Endothelial cell of umbilical vein (primary cell): ENCODE measurements around the gene ZCWPW2. TPM values are rescaled to one million over a fixed set of nuclear protein-coding genes. Genes with fewer than 3 reads are reported as not detected.

Experiments used
- BruUV-seq: library from RNA; stranded (reverse); fragments of 400-500 nt; replicated peaks from 2 replicates; lab custom pipeline; 2021; lab: Mats Ljungman, UMichigan
- CTCF ChIA-PET: fragments of 300-600, 350-600 bp; sonication (Branson Sonifier 250); formaldehyde crosslinking; loops from one replicate; lab custom pipeline; 2021; ENCODE audit warnings: antibody characterized with exemption, inconsistent platforms; lab: Charles Lee
- POLR2A ChIA-PET: fragments of 300-600, 350-600 bp; sonication (Branson Sonifier 250); formaldehyde crosslinking; loops from one replicate; lab custom pipeline; 2021; ENCODE audit warnings: antibody characterized with exemption, inconsistent platforms; lab: Charles Lee
- DNase-seq: peaks from one replicate; pipeline ENCODE4 v3.0.0-alpha.2; 2011; ENCODE audit warnings: low read depth, low spot score
- FAIRE-seq: peaks from 2 replicates; lab custom pipeline; 2011; peaks lifted over from hg19 to GRCh38; lab: Jason Lieb, UNC
- H2AFZ ChIP-seq: 2 replicates; pipeline ENCODE4 v1.6.0; 2012; ENCODE audit warnings: low read depth, low read length, control low read depth, inconsistent platforms
- H3K27ac ChIP-seq: 2 replicates; pipeline ENCODE4 v1.5.1; 2011; ENCODE audit warnings: low read depth, mild to moderate bottlenecking, control low read depth, low read length, moderate library complexity; ENCODE audit not compliant: insufficient read depth
- H3K27me3 ChIP-seq, 2 experiments: 2 replicates each; pipeline versions ENCODE4 v1.6.0 to v1.6.1; 2011; ENCODE audit warnings: low read length in 2 of 2, mixed read lengths in 1 of 2; ENCODE audit not compliant: control insufficient read depth in 2 of 2, insufficient read depth in 2 of 2
- H3K36me3 ChIP-seq, 2 experiments: 2 replicates in 1 of 2; 3 replicates in 1 of 2; pipeline ENCODE4 v1.5.1; 2011; ENCODE audit warnings: low read length in 2 of 2, mild to moderate bottlenecking in 1 of 2, moderate library complexity in 1 of 2; ENCODE audit not compliant: control insufficient read depth in 2 of 2, insufficient read depth in 2 of 2; ENCODE audit errors: extremely low read depth in 1 of 2
- H3K4me1 ChIP-seq: 3 replicates; pipeline ENCODE4 v1.5.1; 2011; ENCODE audit warnings: mild to moderate bottlenecking, low read length; ENCODE audit not compliant: control insufficient read depth, insufficient read depth; ENCODE audit errors: extremely low read depth
- H3K4me2 ChIP-seq: 2 replicates; pipeline ENCODE4 v1.6.1; 2011; ENCODE audit warnings: low read length, control low read depth, mixed read lengths; ENCODE audit not compliant: insufficient read depth
- H3K4me3 ChIP-seq, 3 experiments: fragments of 200-600 bp in 1 of 3; sonication (generic), shearing (Covaris generic) in 1 of 3; replicated peaks in 1 of 3; 2 replicates each; pipeline ENCODE4 v1.5.1; 2011 to 2016; ENCODE audit warnings: control low read depth in 3 of 3, low read length in 3 of 3, mild to moderate bottlenecking in 2 of 3, inconsistent platforms in 1 of 3, low read depth in 1 of 3, moderate library complexity in 1 of 3; ENCODE audit not compliant: insufficient read depth in 1 of 3
- H3K79me2 ChIP-seq: 2 replicates; pipeline ENCODE4 v1.6.0; 2012; ENCODE audit warnings: low read length, inconsistent platforms; ENCODE audit not compliant: control insufficient read depth, insufficient read depth
- H3K9ac ChIP-seq: replicated peaks from 2 replicates; pipeline ENCODE3; 2011; ENCODE audit warnings: low read length, control low read depth; ENCODE audit not compliant: insufficient read depth; ENCODE audit errors: extremely low read depth
- H3K9me1 ChIP-seq: replicated peaks from 3 replicates; pipeline ENCODE4 v1.6.0; 2011; ENCODE audit warnings: mild to moderate bottlenecking, low read length; ENCODE audit not compliant: control insufficient read depth, insufficient read depth; ENCODE audit errors: extremely low read depth
- H3K9me3 ChIP-seq: replicated peaks from 2 replicates; pipeline ENCODE4 v1.5.1; 2012; ENCODE audit warnings: low read length, inconsistent platforms; ENCODE audit not compliant: control insufficient read depth, insufficient read depth
- H4K20me1 ChIP-seq: replicated peaks from 2 replicates; pipeline ENCODE3; 2011; ENCODE audit warnings: mild to moderate bottlenecking, low read length; ENCODE audit not compliant: control insufficient read depth, insufficient read depth; ENCODE audit errors: extremely low read depth
- CTCF ChIP-seq, 2 donors: IDR thresholded peaks; 1 replicate in 1 of 2; 2 replicates in 1 of 2; pipeline ENCODE4 v1.5.1; 2011; ENCODE audit warnings: low read length in 2 of 2, mild to moderate bottlenecking in 2 of 2, moderate library complexity in 2 of 2, control low read depth in 1 of 2, inconsistent platforms in 1 of 2, low read depth in 1 of 2; ENCODE audit not compliant: insufficient read depth in 1 of 2; ENCODE audit errors: extremely low read depth in 1 of 2
- FOS ChIP-seq: IDR thresholded peaks from 2 replicates; pipeline ENCODE4 v1.6.1; 2011; ENCODE audit warnings: mild to moderate bottlenecking, low read length, moderate library complexity, borderline replicate concordance; ENCODE audit not compliant: insufficient read depth
- MAX ChIP-seq: IDR thresholded peaks from 2 replicates; pipeline ENCODE4 v1.6.1; 2011; ENCODE audit not compliant: insufficient read depth, insufficient read length
- MYC ChIP-seq: IDR thresholded peaks from one replicate; pipeline ENCODE4 v1.6.1; 2011; ENCODE audit warnings: mild to moderate bottlenecking, low read depth, low read length
- POLR2A ChIP-seq: IDR thresholded peaks from 2 replicates; pipeline ENCODE4 v1.6.1; 2012; ENCODE audit warnings: low read depth, mild to moderate bottlenecking, control low read depth, low read length
- dilution Hi-C: fragments of 300-500 bp; cut with MboI; formaldehyde crosslinking; loops from one replicate; pipeline ENCODE4 v1.15.0; 2019; ENCODE audit warnings: low sequenced_read_pairs; ENCODE audit not compliant: extremely low pct_ligation_motif_present
- intact Hi-C: fragments of 100-400 bp; cut with micrococcal nuclease; formaldehyde crosslinking; loops from one replicate; pipeline ENCODE4 v1.10.0; 2022
- polyA plus RNA-seq, 4 experiments: library from polyadenylated mRNA; depleted of rRNA in 3 of 4; stranded (reverse) in 3 of 4; unstranded in 1 of 4; fragments of >200 nt; gene quantifications; 2 replicates each; pipeline versions ENCODE4 v1.2.1 to v1.2.3, GENCODE V29; 2011 to 2012; ENCODE audit warnings: missing spikeins in 1 of 4
- total RNA-seq: library from RNA; stranded (reverse); gene quantifications from 2 replicates; pipeline ENCODE4 v1.2.3, GENCODE V29; 2021

The ZCWPW2 gene
- total and polyA plus RNA-seq, 2 donors (not counting 3 experiments of a cell fraction or from before 2014, with no cell fraction given), result 0.04 to 0.40 TPM

GRCh38 chr3:28544236-28544635 is 195.7 kb downstream of the ZCWPW2 start:
- TF ChIP-seq MYC (no peak), CTCF (IDR thresholded peaks at IDR 0.05; ENCODE audit: extremely low read depth in 1 of 2, insufficient read depth in 1 of 2, low read depth in 1 of 2, low read length in 2 of 2) (no peak)
- Histone ChIP-seq H3K9me3 (no peaks in the 10 kb centered on the region), H3K4me2 (no peak overlapping the region), H3K4me3 (no peak overlapping the region), H2AFZ (no peak overlapping the region), H3K4me1 (no peaks in the 10 kb centered on the region), H3K27ac (no peak overlapping the region), H3K27me3 (no peaks in the 10 kb centered on the region), H4K20me1 (no peaks in the 10 kb centered on the region), H3K36me3 (no peaks in the 10 kb centered on the region), H3K9me1 (no peaks in the 10 kb centered on the region), H3K79me2 (no peaks in the 10 kb centered on the region), H3K9ac (no peak overlapping the region)
- ChIA-PET POLR2A (no interaction called here), CTCF (no interaction called here)
- DNase-seq (no peak), FAIRE-seq (no peak)
- dilution Hi-C loops, result no loop called here
- no TSS peak for BruUV-seq
- intact Hi-C loops, result no loop called here

- Histone ChIP-seq H3K36me3 (no peaks in the 10 kb centered on the region), H3K9me1 (no peaks in the 10 kb centered on the region), H3K79me2 (no peaks in the 10 kb centered on the region), H3K4me1 (no peaks in the 10 kb centered on the region), H2AFZ (no peak overlapping the region), H3K27ac (no peak overlapping the region), H3K4me3 (no peak overlapping the region), H3K4me2 (no peak overlapping the region), H3K27me3 (no peaks in the 10 kb centered on the region), H3K9me3 (no peaks in the 10 kb centered on the region), H4K20me1 (no peaks in the 10 kb centered on the region), H3K9ac (no peak overlapping the region)
- TF ChIP-seq POLR2A (no peak), FOS (no peak), MAX (no peak)
- CTCF ChIA-PET, result no interaction called here
- FAIRE-seq (no peak), DNase-seq (no peak)
- intact Hi-C loops, result no loop called here
- dilution Hi-C loops, result no loop called here
- no TSS peak for BruUV-seq
- POLR2A ChIA-PET, result no interaction called here
These were observed 196.3 kb downstream of the ZCWPW2 start for GRCh38 chr3:28544831-28545230.
